OCI-LY3 (cell line): ENCODE results near the gene PDE4D.

Source experiments
- H2AFZ ChIP-seq: fragments of 200-600, 300-600 bp; shearing (Covaris generic); 2 replicates; pipeline ENCODE4 v1.6.0; 2014; ENCODE audit warnings: antibody characterized with exemption, low read depth, low read length
- H3K27ac ChIP-seq: fragments of 200-600, 300-600 bp; sonication (generic); 2 replicates; pipeline ENCODE4 v1.5.1; 2014; ENCODE audit warnings: mild to moderate bottlenecking, low read length, moderate library complexity, mixed read lengths
- H3K27me3 ChIP-seq: fragments of 200-600, 300-600 bp; sonication (generic); 2 replicates; pipeline ENCODE4 v1.6.1; 2014; ENCODE audit warnings: low read depth, low read length, mixed read lengths
- H3K36me3 ChIP-seq: fragments of 200-600, 300-600 bp; sonication (generic); replicated peaks from 2 replicates; pipeline ENCODE3; 2014; ENCODE audit warnings: low read depth, low read length, mixed read lengths
- H3K4me1 ChIP-seq: fragments of 300-600, 200-600 bp; sonication (generic); 2 replicates; pipeline ENCODE4 v1.6.1; 2014; ENCODE audit warnings: low read length, mixed read lengths
- H3K4me2 ChIP-seq: fragments of 200-600, 300-600 bp; sonication (generic); 2 replicates; pipeline ENCODE4 v1.6.1; 2014; ENCODE audit warnings: low read length, mixed read lengths
- H3K4me3 ChIP-seq: fragments of 300-600, 200-600 bp; sonication (generic); 2 replicates; pipeline ENCODE4 v1.5.1; 2014; ENCODE audit warnings: antibody characterized with exemption, mild to moderate bottlenecking, low read length, moderate library complexity
- H3K79me2 ChIP-seq: fragments of 300-600, 200-600 bp; shearing (Covaris generic); 2 replicates; pipeline ENCODE4 v1.6.1; 2014; ENCODE audit warnings: mild to moderate bottlenecking, low read length, mixed read lengths
- H3K9ac ChIP-seq: fragments of 300-600, 200-600 bp; shearing (Covaris generic); 2 replicates; pipeline ENCODE4 v1.6.0; 2014; ENCODE audit warnings: mild to moderate bottlenecking, low read length, moderate library complexity
- H3K9me3 ChIP-seq: fragments of 200-600, 300-600 bp; shearing (Covaris generic); 2 replicates; pipeline ENCODE4 v1.6.1; 2014; ENCODE audit warnings: low read length, mixed read lengths; ENCODE audit not compliant: insufficient read depth
- H4K20me1 ChIP-seq: fragments of 200-600, 300-600 bp; sonication (generic); 2 replicates; pipeline ENCODE4 v1.6.1; 2016; ENCODE audit warnings: low read length, mixed read lengths; ENCODE audit not compliant: insufficient read depth
- CTCF ChIP-seq: fragments of 200-600, 300-600 bp; sonication (generic); IDR thresholded peaks from 2 replicates; pipeline ENCODE4 v1.5.1; 2014; ENCODE audit warnings: antibody characterized with exemption, low read length, low read depth
- EZH2phosphoT487 ChIP-seq: fragments of 200-600 bp; shearing (Covaris generic); IDR thresholded peaks from 2 replicates; pipeline ENCODE4 v1.6.1; 2018; ENCODE audit warnings: antibody characterized with exemption, mixed run types, low read depth

PDE4D gene

GRCh38 chr5:59921816-59922215 lies 28.3 kb upstream of the PDE4D start:
- Histone ChIP-seq H3K79me2 (no peaks in the 10 kb centered on the region), H4K20me1 (no peaks in the 10 kb centered on the region), H3K9ac (no peak overlapping the region), H3K4me2 (no peak overlapping the region), H3K4me3 (no peak overlapping the region), H3K4me1 (no peaks in the 10 kb centered on the region), H3K9me3 (no peaks in the 10 kb centered on the region), H3K27me3 (no peaks in the 10 kb centered on the region), H2AFZ (no peak overlapping the region), H3K27ac (no peak overlapping the region), H3K36me3 (no peaks in the 10 kb centered on the region)
- no peak for TF ChIP-seq EZH2phosphoT487
- TF ChIP-seq CTCF: no peak

- Histone ChIP-seq H3K36me3 (no peaks in the 10 kb centered on the region), H3K27ac (no peak overlapping the region), H3K27me3 (no peaks in the 10 kb centered on the region), H3K4me3 (no peak overlapping the region), H3K9ac (no peak overlapping the region), H3K9me3 (no peaks in the 10 kb centered on the region), H3K4me1 (no peaks in the 10 kb centered on the region), H3K79me2 (no peaks in the 10 kb centered on the region), H3K4me2 (no peak overlapping the region), H4K20me1 (no peaks in the 10 kb centered on the region), H2AFZ (no peak overlapping the region)
- TF ChIP-seq CTCF: no peak
Measured at GRCh38 chr5:59919484-59919883, 26.0 kb upstream of the PDE4D start.

- H3K27ac ChIP-seq: no peak overlapping the region
- no peak for TF ChIP-seq CTCF
- TF ChIP-seq EZH2phosphoT487: no peak
Measured at GRCh38 chr5:59917121-59917520, 23.6 kb upstream of the PDE4D start.

GRCh38 chr5:59905188-59905587 lies 11.7 kb upstream of the PDE4D start:
- no peak overlapping the region for H3K4me3 ChIP-seq
- H3K36me3 ChIP-seq: no peaks in the 10 kb centered on the region
- H3K4me1 ChIP-seq: no peaks in the 10 kb centered on the region
- no peak for TF ChIP-seq CTCF
- TF ChIP-seq EZH2phosphoT487: no peak
- H3K9ac ChIP-seq: no peak overlapping the region
- H2AFZ ChIP-seq: no peak overlapping the region
- no peaks in the 10 kb centered on the region for H3K79me2 ChIP-seq
- H3K4me2 ChIP-seq: no peak overlapping the region
- no peaks in the 10 kb centered on the region for H3K9me3 ChIP-seq
- no peak overlapping the region for H3K27ac ChIP-seq
- no peaks in the 10 kb centered on the region for H3K27me3 ChIP-seq
- H4K20me1 ChIP-seq: no peaks in the 10 kb centered on the region

More at GRCh38 chr5:59917121-59917520, 23.6 kb upstream of the PDE4D start:
- no peaks in the 10 kb centered on the region for H3K79me2 ChIP-seq
- H3K4me1 ChIP-seq: no peaks in the 10 kb centered on the region
- no peak overlapping the region for H3K4me2 ChIP-seq
- H3K36me3 ChIP-seq: no peaks in the 10 kb centered on the region
- no peak overlapping the region for H3K9ac ChIP-seq
- H2AFZ ChIP-seq: no peak overlapping the region
- H3K4me3 ChIP-seq: no peak overlapping the region
- H4K20me1 ChIP-seq: no peaks in the 10 kb centered on the region
- no peaks in the 10 kb centered on the region for H3K9me3 ChIP-seq
- no peaks in the 10 kb centered on the region for H3K27me3 ChIP-seq
